Hematopoietic multipotent progenitor cell treated with erythropoietin and hydrocortisone succinate and interleukin-3 and kit ligand, for 17 days (in vitro differentiated cells): Measurements from ENCODE around the gene JOSD1.

Experiments used
- DNase-seq: peaks from one replicate; pipeline ENCODE4 v3.0.0-alpha.2; 2015; ENCODE audit warnings: low spot score

JOSD1 gene

GRCh38 chr22:38700789-38701628, at the start of gene JOSD1:
TSS of gene JOSD1 (minus strand) at chr22:38700943. CDS start at chr22:38699987, 956 bp downstream.
- peak; percentile 99 for DNase-seq

- no peak for DNase-seq
These were observed 49.4 kb upstream of the JOSD1 start for GRCh38 chr22:38750104-38750503.

GRCh38 chr22:38748487-38749136, 47.9 kb upstream of the JOSD1 start:
- DNase-seq, result no peak

GRCh38 chr22:38745676-38746460, 45.1 kb upstream of the JOSD1 start:
- no peak for DNase-seq

GRCh38 chr22:38744981-38745380, 44.2 kb upstream of the JOSD1 start:
- DNase-seq, result no peak

GRCh38 chr22:38742176-38742942, 41.6 kb upstream of the JOSD1 start:
- no peak for DNase-seq

- no peak for DNase-seq
These were observed 40.8 kb upstream of the JOSD1 start for GRCh38 chr22:38741576-38741975.

- no peak for DNase-seq
These were observed 40.4 kb upstream of the JOSD1 start for GRCh38 chr22:38741166-38741565.

GRCh38 chr22:38740754-38741153, 40.0 kb upstream of the JOSD1 start:
- no peak for DNase-seq

- DNase-seq, result no peak
These were observed 39.5 kb upstream of the JOSD1 start for GRCh38 chr22:38740116-38740723.

GRCh38 chr22:38739300-38740055, 38.7 kb upstream of the JOSD1 start:
- no peak for DNase-seq

- DNase-seq, result no peak
These were observed 37.8 kb upstream of the JOSD1 start for GRCh38 chr22:38738475-38739070.

GRCh38 chr22:38737302-38738060, 36.7 kb upstream of the JOSD1 start:
- DNase-seq, result no peak

GRCh38 chr22:38736257-38736570, 35.5 kb upstream of the JOSD1 start:
- no peak for DNase-seq

GRCh38 chr22:38735465-38736256, 34.9 kb upstream of the JOSD1 start:
- DNase-seq, result no peak

GRCh38 chr22:38735126-38735464, 34.4 kb upstream of the JOSD1 start:
- DNase-seq, result no peak

- no peak for DNase-seq
These were observed 33.8 kb upstream of the JOSD1 start for GRCh38 chr22:38734421-38735100.

- no peak for DNase-seq
These were observed 33.1 kb upstream of the JOSD1 start for GRCh38 chr22:38733724-38734381.
